ENCODE data around the gene FAF1.

The FAF1 gene

DNA sequence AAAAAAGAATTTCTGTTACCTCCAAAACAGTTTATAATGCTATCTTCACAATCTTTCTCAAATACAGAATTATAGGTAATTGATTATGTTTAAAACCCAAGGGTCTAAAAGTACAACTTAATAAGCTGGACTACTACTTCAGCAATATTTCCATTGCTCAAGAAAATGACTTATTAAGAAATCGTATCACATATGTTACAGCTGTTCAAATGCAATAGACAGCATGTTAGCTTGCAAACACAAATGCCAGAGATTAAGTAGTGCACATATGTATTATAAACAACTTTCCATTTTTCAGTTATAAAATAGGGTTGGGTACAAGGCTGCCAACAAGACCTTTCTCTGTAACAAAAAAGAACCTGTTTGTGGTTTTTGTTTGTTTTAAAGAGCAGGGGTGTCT lies 325.8 kb downstream of the FAF1 start:
- DNase-seq (ENCODE audit: low read depth in 2 of 2): no peak

DNA sequence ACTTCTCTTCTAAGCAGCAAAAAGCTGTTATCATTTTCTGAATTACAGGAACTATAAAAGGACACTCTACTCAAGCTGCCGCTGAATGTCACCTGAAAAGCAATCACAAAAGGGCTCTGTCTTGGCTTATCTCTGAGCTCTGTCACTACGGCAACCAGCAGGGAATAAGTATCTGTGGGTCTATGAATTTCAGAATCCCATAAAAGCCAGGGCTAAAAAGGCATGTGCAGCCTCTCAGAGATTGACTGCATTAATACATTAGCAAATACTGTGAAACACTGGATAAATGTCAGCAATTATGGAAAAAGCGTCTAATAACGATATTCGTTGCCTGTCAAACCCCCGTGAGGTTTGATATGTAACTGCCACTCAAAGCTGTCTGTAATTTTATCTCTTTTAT lies 326.6 kb downstream of the FAF1 start:
- no peak for DNase-seq (ENCODE audit: low read depth in 2 of 2)

DNA sequence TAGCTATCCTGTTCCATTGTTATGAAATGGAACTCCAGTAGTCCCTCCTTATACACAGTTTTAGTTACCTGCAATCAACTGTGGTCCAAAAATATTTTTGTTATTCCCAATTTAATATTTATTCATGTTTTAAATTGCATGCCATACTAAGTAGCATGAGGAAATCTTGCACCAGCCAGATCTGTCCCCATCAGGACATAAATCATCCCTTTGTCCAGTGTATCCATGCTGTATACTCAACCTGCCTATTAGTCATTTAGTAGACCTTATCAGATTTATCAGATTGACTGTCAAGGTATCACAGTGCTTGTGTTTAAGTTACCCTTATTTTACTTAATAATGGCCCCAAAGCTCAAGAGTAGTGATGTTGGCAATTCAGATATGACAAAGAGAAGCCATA lies 328.9 kb downstream of the FAF1 start:
- DNase-seq (ENCODE audit: low read depth in 2 of 2): no peak

DNA sequence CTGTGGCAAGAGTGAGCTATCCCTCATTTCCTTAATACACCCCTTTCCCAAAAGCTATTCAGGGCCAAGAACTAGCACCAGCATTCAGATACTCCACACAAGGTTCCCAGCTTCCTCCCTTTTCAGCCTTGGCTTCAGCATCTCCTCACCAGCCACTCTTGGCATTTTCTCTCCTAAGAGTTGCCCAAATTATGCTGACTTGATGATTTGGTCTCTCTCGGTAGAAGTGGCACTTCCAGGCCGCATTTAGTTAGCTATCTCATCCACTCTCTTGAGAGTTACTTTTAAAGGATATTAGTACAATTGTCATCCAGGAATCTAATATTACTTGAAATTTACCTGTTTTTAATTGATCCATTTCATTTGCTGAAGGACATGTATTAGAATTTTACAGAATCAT lies 337.8 kb downstream of the FAF1 start:
- no peak for DNase-seq (ENCODE audit: low read depth in 2 of 2)

DNA sequence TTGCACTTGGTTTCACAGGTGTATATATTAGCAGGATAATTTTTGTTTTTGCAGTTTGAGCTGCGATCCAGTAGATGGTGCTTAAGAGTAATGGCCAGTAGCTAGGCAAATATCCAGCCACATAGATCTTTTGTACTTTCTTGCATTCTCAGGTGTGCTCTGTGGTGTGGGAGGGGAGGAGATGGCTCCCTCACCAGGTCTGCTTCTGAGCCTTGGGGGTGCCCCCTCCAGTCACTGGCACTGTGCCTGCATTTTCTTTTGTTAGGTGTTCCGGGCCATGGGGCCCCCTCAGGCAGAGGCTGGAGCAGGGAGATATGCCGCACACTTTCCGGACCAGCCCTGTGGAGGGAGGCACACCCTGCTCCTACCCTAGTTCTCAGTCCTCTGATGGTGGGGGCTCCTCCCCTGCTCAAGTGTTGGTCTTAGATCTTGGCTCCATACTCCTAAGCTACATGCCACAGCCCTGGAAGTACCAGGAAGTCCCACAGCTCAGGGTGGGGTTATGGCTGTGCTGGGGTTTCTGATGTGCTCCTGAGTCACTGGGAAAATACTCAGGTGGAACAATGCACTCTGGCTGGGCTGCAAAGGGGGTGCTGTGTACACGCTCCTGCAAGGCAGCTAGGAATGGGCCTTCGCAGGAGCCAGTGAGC lies 339.3 kb downstream of the FAF1 start:
- no peak for DNase-seq (ENCODE audit: low read depth in 2 of 2)

DNA sequence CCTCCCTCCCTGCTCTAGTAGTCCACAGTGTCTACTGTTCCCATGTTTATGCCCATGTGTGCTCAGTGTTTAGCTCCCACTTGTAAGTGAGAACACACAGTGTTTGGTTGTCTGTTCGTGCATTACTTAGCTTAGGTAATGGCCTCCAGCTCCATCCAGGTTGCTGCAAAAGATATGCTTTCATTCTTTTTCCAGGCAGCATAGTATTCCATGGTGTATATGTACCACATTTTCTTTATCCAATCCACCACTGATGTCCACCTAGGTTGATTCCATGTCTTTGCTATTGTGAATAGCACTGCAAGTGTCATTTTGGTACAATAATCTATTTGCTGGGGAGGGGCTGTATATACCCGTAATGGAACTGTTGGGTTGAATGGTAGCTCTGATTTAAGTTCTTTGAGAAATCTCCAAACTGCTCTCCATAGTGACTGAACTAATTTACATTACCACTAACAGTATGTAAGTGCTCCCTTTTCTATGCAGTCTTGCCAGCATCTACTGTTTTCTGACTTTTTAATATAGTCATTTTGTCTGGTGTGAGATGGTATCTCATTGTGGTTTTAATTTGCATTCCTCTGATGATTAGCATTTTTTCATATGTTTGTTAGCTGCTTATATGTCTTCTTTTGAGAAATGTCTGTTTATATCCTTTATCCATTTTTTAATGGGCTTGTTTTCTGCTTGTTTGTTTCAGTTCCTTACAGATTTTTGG lies 344.9 kb downstream of the FAF1 start:
- DNase-seq (ENCODE audit: low read depth in 2 of 2): no peak

DNA sequence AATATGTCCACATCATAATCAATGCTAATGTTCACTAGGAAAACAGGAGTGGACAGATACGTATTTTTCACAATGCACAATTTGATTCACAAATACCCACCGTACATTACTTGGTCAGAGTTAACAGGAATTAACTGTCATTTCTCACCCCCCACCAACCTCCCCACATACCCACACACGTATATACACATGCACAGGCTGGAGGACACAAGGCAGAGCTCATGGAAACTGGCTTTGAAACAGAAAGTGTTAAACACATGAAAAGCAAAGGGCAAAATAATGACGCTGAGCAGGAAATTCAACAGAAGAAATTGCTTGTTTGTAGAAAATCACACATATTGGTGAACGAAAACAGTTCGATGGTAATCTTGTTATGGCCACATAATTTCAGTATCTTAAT lies 348.4 kb downstream of the FAF1 start:
- no peak for DNase-seq (ENCODE audit: low read depth in 2 of 2)

DNA sequence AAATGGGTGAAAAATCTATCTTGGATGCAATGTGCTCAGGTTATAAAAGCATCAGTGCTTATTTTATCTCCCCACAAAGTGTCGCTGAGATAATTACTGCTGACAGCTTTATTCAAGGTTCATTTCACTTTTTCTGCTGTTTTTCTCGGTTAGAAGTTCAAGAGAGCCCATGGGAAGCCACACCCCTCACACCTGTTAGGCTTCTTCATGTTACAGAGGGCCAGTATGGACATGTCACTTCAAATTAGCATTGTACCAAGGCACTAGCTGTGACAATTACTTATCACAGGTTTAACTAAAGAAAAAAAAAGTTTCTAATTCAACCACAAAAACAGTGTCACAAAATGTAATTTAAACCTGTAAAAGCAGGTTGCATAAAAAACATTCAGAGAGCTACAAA lies 349.5 kb downstream of the FAF1 start:
- no peak for DNase-seq (ENCODE audit: low read depth in 2 of 2)

DNA sequence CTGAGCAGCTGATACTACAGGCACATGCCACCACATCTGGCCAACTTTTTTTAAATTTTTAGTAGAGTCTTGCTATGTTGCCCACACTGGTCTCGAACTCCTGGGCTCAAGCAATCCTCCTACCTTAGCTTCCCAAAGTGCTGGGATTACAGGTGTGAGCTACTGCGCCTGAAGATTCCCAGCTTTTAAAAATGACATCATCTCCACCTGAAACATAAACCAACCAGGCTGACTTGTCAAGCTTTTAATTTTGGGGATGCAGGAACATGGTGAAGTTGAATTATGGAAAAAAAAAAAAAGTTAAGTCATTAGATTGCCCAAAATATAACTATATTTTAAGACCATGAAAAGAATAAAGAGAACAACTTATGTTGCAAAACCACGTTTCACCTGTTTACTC lies 350.6 kb downstream of the FAF1 start:
- no peak for DNase-seq (ENCODE audit: low read depth in 2 of 2)

DNA sequence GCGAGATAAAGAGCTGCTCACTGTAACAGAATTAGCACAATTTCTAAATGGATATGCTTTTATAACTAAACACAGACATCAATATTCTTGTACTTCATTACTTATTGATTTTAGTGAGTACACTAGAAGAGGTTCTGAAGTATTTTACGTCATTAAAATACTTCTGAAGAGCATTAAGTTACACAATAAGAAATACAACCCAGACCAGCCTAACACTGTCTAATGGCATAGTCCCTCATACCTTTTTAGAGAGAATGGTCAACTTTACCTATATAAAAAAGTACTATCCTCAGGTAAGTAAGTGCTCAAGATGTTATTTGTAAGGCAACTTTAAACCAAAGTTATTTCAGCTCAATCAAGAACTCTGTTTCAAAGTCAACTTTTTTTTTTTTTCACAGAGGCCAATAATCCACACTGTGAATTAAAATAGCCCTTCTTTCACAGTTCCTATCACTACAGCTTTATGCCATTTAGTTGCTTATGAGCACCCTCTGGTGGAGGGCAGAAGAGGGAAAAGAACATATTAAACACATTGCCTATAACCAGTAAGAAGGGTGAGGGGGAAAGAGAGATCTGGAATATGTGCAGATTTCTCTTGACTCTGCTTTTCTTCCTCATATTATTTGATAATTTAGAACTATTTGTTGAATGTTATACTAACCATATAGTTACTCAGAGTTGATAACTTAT lies 354.7 kb downstream of the FAF1 start:
- DNase-seq (ENCODE audit: low read depth in 2 of 2): peak; percentile 9 to 10

DNA sequence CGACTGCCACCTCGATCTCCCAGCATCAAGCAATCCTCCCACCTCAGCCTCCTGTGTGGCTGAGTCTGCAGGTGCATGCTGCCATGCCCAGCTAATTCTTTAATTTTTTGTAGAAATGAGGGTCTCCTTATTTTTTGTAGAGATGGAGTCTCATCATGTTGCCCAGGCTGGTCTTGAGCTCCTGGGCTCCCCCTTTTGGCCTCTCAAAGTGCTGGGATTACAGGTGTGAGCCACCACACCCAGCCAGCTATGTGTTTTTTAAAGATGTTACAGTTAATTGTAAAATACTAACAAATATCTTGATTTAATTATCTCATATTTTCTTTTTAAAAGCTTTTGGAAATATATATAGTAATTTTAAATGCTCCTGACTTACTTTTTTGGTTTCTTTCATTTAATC lies 355.5 kb downstream of the FAF1 start:
- no peak for DNase-seq (ENCODE audit: low read depth in 2 of 2)

DNA sequence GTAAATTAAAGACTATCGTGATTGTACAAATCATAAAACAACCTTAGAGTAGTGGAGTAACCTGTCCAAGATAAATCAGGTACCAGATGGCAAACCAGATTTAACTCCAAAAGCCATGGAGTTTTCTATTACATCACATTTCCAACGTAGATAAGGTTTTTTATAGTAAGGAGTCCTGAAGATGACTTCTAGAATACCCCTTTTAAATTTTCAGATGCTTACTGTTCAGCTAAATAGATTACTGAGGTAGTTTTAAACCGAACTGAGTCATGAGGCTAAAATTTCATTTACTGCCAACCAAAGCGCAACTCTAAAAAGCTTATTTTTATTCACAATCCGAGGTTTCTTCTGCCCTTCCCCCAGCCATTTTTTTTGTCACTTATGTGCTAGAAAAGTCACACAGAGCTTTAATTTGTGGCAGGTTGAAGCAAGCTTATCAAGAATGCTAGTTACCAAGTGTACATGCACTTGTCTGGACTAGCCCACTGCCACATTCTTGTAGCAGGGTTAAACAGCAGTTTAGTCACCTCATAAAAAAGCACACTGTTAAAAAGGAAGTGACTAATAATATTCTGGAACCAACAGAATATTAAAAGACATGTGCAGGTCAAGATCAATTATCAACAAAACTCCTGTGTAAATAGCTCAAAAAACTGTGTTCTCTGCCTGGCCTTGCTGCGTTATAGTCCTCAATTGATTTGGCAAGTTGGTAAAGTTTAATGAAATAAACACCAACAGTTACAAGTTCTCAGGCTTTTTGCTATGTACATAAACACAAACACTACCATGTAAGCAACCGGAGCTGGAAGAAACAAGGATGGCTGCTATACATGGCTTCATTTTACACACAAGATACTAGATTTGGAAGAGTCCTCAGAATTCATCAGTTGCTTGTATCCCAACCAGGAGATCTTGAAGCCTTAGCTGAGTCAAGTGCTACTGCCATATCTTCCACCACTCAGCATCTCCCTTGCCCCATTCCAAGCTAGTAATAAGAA lies 356.5 kb downstream of the FAF1 start:
- DNase-seq (ENCODE audit: low read depth in 2 of 2): no peak

DNA sequence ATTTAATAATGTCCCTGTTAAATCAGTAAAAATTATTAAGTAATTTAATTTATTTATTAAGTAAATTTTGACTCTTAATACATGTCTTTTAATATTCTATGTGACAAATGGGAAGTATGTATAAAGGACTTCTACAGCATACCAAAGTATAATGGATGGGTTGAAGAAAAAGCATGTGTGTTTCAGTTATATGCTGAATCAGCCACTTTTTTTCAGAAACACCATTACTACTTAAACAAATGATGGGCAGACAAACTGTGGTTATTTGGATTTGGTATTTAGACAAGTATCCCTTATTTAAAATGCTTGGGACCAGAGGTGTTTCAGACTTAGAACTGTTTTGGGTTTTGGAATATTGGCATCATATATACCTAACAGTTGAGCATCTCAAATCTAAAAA lies 360.5 kb downstream of the FAF1 start:
- no peak for DNase-seq (ENCODE audit: low read depth in 2 of 2)

DNA sequence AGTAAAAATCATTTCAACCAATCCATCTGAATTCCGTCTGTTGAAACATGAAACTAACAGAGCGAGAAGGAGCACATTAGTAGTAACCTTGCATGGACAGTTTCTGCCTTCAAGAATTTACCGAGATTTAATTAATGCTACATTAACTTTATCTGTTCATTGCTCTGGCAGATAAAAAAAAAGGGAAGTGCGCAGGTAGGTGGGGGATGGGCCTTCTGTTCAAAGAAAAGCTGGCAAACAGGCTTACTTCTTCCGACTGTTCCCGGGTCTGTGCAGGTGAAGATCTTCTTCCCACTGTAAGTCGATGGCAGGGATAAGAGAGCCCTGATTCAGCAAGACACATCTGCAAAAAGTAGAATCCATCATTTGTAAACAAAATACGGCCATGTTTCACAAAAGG lies 364.2 kb downstream of the FAF1 start:
- DNase-seq (ENCODE audit: low read depth in 2 of 2): no peak

DNA sequence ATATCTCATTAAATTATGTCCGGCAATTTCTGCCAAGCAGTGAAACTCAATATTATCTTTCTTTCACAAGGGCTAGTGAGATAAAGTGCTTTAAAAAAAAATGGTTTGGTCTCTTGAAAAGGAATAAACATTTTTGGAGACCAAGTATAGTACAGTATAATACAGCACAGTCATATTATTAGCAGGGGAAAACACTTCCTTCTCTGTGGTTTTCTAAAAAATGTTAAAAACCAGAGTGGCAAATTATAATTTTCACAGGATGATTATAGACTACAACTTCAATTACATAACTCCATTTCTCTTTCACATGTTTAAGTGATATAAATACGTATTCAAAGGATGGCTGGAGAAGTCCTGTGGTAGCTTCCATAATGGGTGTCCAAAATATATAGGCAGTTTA lies 366.6 kb downstream of the FAF1 start:
- no peak for DNase-seq (ENCODE audit: low read depth in 2 of 2)

DNA sequence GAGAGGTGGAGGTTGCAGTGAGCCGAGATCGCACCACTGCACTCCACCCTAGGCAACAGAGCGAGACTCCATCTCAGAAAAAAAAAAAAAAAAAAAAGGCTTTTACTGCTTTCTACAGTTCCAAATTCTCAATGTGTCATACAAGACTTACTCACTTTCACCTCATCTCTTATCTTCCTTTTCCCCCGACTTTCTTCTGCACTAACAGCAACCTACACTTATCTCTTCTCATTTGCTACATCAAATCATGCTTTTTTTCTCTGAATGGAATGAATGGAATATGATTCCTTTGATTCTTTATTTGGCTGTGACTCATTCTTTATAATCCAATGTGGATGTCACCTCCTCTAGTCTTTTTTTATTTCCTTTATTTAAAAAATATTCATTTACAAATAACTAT lies 368.5 kb downstream of the FAF1 start:
- no peak for DNase-seq (ENCODE audit: low read depth in 2 of 2)

DNA sequence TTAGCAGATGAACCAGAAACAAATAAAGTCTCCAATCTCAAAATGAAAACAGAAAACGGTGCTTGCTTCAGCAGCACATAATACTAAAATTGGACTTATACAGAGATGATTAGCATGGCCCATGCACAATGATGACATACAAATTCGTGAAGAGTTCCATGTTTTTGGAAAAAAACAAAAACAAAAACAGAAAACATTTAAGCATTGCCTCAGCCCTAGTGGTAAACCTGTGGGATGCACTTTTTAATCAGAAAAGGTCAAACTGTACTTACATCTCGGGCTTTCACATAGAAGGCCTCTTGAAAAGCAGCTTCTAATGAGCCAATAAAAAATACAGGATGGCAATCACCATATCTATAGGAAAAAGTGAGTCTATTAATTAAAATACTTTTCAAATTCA lies 377.7 kb downstream of the FAF1 start:
- DNase-seq (ENCODE audit: low read depth in 2 of 2): no peak

DNA sequence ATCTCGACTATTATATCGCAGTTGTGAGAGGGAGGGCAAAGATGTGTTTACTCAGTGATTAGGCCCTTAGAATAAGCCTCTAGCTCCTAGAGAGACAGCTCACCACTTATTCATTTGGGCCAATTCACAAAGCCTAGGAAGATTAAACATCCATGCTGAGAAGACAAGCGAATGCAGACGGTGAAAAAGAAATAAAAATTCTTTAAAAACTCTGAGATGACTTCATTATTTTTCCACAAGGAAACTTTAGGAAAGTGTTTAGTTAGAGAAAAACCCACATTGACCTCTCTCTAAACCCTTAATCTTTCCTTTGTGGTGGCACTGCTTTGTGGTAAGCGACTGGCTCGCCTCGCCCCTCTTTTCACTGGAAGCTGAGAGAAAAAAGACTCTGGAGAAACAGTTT lies 390.0 kb downstream of the FAF1 start:
- DNase-seq (ENCODE audit: low read depth in 2 of 2): no peak

DNA sequence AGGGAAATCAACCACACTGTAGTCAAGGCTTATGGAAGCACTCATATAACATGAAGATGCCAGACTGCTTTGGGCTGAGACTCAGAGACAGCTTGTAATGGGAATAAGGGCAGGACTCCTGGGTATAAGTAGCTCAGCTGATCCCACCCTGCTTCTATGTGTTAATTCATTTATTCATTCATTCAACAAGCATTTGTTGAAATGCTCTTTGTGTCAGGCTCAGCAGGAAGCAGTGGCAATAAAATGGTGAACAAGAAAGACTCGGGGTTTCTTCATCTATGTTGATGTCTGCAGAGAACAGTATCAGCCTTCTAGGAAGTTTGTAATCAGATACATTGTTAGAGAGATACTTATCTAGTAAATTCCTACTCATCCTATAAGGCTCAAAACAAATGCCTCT lies 391.3 kb downstream of the FAF1 start:
- DNase-seq (ENCODE audit: low read depth in 2 of 2): no peak

DNA sequence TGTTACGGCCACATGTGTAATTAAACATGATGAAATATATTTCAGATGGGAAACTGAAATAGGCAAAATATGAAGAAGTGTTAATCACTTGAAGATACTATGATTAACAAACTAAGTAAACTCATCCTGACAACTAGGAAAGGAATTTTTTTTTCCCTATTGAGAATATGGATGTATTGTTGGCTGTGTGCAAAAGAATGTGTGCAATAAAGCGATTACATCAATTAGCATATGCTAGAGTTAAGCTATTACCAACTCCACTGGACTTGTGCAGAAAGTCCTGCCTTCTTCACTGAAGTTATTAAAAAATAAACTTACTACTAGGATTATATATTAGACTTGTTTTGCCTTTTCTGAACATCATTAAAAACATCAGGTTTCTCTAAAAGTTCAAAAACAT lies 393.7 kb downstream of the FAF1 start:
- no peak for DNase-seq (ENCODE audit: low read depth in 2 of 2)

DNA sequence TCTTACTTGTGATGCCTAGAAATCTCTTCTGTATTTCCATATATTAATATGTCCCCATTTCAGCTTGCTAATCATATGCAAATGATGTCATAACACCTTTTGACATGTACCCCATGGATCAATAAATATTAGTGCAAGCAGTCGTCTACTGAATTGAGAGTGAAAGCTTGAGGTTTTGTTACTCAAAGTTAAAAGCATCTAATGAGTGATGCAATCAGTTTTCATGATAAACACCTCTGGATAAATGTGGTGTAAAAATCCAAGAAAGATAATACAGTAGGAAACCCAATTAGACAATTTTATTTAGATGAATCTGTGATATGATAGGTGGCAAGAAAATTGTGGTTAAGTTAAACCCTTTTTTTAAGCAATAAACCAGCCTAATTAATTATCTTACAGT lies 395.6 kb downstream of the FAF1 start:
- no peak for DNase-seq (ENCODE audit: low read depth in 2 of 2)

DNA sequence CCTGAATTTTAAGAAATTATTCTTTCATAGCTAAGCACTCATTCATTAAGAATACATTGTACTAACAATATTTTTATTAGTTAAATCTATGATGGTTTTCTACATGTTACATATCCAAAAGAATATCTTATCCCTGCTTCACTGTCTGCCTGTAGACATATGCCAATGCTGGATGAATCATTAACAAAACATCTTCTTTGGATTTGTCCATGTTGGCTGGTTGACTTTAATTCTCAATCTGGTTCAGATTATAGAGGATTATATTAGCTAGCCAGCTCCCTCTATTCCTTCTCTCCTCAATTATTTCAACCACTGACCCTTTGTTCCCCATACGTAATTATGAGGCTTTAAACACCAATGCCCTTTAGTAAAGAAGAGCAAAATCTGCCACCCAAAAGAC lies 398.0 kb downstream of the FAF1 start:
- DNase-seq (ENCODE audit: low read depth in 2 of 2): peak in 1 of 2 experiments; percentile 15

All from fibroblast of skin of left quadriceps (primary cell).